Naive thymus-derived CD8-positive, alpha-beta T cell (primary cell): Measurements from ENCODE around the gene CDH4. TPM values are rescaled to one million over a fixed set of nuclear protein-coding genes. Genes with fewer than 3 reads are reported as not detected.

Experiments used
- ATAC-seq, 2 donors: fragments of 150-1000 bp; cut with Tn5 transposase in 1 of 2; sonication (Bioruptor Pico), chemical (Tn5 transposase) in 1 of 2; 1 replicate in 1 of 2; 2 replicates in 1 of 2; pipeline ENCODE4 v1.10.0; 2021; ENCODE audit warnings: mild to moderate bottlenecking in 2 of 2, moderate library complexity in 2 of 2
- POLR2A ChIA-PET: fragments of 350-600 bp; sonication (Branson Sonifier 250); formaldehyde crosslinking; loops from one replicate; lab custom pipeline; 2021; ENCODE audit warnings: antibody characterized with exemption; lab: Charles Lee
- DNase-seq, 10 donors: peaks; one replicate each; pipeline versions ENCODE4 v3.0.0 to v3.0.0-alpha.2; 2020 to 2022
- H3K27ac Mint-ChIP-seq, 10 donors: one replicate each; pipeline ENCODE4 v1.8.0; 2020 to 2022; ENCODE audit warnings: mild to moderate bottlenecking in 10 of 10, mixed read lengths in 10 of 10, moderate library complexity in 4 of 10, inconsistent platforms in 1 of 10
- H3K27me3 Mint-ChIP-seq, 5 donors: one replicate each; pipeline ENCODE4 v1.8.0; 2021 to 2022; ENCODE audit warnings: mixed read lengths in 5 of 5
- H3K36me3 Mint-ChIP-seq, 3 donors: one replicate each; pipeline ENCODE4 v1.8.0; 2020 to 2022; ENCODE audit warnings: mixed read lengths in 3 of 3, mild to moderate bottlenecking in 2 of 3, inconsistent platforms in 1 of 3
- H3K4me1 Mint-ChIP-seq, 4 donors: one replicate each; pipeline ENCODE4 v1.8.0; 2021 to 2022; ENCODE audit warnings: mixed read lengths in 4 of 4
- H3K4me3 Mint-ChIP-seq, 10 donors: one replicate each; pipeline ENCODE4 v1.8.0; 2020 to 2022; ENCODE audit warnings: mild to moderate bottlenecking in 10 of 10, mixed read lengths in 10 of 10, moderate library complexity in 6 of 10, inconsistent platforms in 1 of 10
- H3K9me3 Mint-ChIP-seq, 9 donors: one replicate each; pipeline ENCODE4 v1.8.0; 2020 to 2022; ENCODE audit warnings: mixed read lengths in 9 of 9, mild to moderate bottlenecking in 3 of 9, inconsistent platforms in 1 of 9, moderate library complexity in 1 of 9
- polyA plus RNA-seq, 3 donors: library from polyadenylated mRNA; unstranded; fragments of 300-500 nt; fragmentation: Illumina TruSeq; gene quantifications; one replicate each; pipeline ENCODE4 v1.2.3, GENCODE V29; 2021
- total RNA-seq, 8 experiments: library from RNA in 2 of 8; stranded (reverse) in 2 of 8; gene quantifications; one replicate each; pipeline ENCODE4 v1.2.3 and lab custom pipeline; 2021 to 2026

CDH4 gene
- total and polyA plus RNA-seq, 5 experiments from 2014 or later = 0.07 to 0.44 (median 0.15) TPM; not detected in 1

DNA sequence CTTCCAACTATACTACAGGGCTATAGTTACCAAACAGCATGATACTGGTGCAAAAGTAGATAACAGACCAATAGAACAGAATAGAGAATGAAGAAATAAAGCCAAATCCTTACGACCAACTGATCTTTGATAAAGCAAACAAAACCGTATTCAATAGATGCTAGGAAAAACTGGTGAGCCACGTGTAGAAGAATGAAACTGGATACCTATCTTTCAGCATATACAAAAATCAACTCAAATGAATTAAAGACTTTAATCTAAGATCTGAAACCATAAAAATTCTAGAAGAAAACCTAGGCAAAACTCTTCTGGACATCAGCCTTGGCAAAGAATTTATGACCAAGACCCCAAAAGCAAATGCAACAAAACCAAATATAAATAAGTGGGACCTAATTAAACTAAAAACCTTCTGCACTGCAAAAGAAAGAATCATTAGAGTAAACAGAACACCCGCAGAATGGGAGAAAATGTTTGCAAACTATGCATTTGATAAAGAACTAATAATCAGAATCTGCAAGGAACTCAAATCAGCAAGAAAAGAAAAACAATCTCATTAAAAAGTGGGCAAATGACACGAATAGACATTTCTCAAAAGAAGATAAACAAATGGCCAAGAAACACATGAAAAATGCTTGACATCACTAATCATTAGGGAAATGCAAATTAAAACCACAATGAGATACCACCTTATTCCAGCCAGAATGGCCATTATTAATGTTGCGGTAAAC is 703.8 kb downstream of the CDH4 start:
- Mint-ChIP-seq H3K9me3 (no peaks in the 10 kb centered on the region), H3K27ac (no peak overlapping the region), H3K4me3 (no peak overlapping the region), H3K36me3 (no peaks in the 10 kb centered on the region), H3K27me3 (peaks cover 12 to 32% (median 14%) of the 10 kb centered on the region in 5 donors), H3K4me1 (peaks cover 0 to 2% (median 0%) of the 10 kb centered on the region in 4 donors)
- ATAC-seq (no peak), DNase-seq (no peak)
- POLR2A ChIA-PET = no interaction called here

DNA sequence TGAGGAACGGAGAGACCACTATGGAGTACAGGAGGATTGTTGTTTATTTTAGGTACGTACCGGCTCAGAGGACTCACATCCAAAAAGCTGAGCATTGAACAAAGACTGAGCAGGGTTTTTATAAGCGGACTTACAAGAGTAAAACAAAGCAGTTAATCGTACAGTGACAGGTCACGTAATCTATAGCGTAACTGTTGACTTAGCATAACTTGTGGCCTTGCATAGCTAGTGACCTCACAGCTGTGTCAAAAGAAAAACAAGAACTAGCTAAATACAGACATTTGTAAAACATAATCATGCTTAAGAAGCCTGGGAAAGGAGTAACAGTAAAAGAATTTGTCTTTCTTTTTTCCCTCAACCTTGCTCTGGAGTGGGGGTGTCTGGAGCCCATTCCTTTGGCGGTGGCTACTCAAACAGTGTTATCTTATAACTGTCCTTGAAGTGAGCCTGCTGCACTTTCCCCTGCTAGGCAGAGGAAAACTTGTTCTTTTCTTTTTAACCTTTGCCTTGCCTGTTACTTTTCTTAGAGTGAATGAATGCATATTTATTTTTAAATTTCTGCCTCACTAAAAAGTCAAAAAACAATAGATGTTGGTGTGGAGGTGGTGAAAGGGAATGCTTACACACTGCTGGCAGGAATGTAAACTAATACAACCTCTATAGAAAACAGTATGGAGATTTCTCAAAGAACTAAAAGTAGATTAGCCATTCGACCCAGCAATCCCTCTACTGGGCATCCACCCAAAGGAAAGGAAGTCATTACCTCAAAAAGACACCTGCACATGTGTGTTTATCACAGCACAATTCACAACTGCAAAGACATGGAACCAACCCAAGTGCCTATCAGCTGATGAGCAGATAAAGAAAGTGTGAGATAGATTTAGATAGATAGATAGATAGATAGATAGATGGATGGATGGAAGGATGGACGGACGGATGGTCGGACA is 704.6 kb downstream of the CDH4 start:
- peaks cover 12 to 41% (median 14%) of the 10 kb centered on the region in 5 donors for H3K27me3 Mint-ChIP-seq
- H3K27ac Mint-ChIP-seq = no peak overlapping the region
- DNase-seq (no peak), ATAC-seq (no peak)
- H3K4me1 Mint-ChIP-seq = peaks cover 0 to 2% (median 0%) of the 10 kb centered on the region in 4 donors
- no peak overlapping the region for H3K4me3 Mint-ChIP-seq
- H3K9me3 Mint-ChIP-seq = no peaks in the 10 kb centered on the region
- POLR2A ChIA-PET = no interaction called here
- peaks cover 0 to 3% (median 0%) of the 10 kb centered on the region in 3 donors for H3K36me3 Mint-ChIP-seq

DNA sequence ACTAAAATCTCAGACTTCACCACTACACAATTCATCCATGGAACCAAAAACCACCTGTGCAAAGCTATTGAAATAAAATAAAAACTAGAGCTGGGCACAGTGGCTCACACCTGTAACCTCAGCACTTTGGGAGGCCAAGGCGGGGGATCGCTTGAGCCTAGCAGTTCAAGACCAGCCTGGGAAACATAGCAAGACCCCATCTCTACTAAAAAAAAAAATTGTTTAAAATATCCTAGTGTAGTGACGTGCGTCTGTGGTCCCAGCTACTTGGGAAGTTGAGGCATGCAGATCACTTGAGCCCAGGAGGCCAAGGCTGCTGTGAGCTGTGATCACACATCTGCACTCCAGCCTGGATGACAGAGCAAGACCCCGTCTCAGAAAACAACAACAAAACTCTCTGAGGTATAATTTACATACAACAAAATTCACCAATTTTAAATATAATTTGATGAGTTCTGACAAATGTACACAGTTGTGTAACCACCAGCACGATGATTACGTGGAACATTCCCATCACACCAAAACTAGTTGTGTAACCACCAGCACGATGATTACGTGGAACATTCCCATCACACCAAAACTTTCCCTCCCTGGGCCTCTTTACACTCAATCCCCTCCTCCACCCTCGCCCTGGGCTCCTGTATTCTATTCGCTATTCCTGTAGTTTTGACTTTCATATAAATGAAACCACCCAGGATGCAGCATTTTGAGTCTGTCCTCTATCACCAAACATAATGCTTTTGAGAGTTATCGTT is 706.1 kb downstream of the CDH4 start:
- Mint-ChIP-seq H3K4me3 (no peak overlapping the region), H3K27me3 (peaks cover 8 to 42% (median 14%) of the 10 kb centered on the region in 5 donors), H3K9me3 (no peaks in the 10 kb centered on the region), H3K4me1 (no peaks in the 10 kb centered on the region), H3K36me3 (peaks cover 0 to 3% (median 0%) of the 10 kb centered on the region in 3 donors), H3K27ac (no peak overlapping the region)
- ATAC-seq (no peak), DNase-seq (no peak)
- POLR2A ChIA-PET = no interaction called here

DNA sequence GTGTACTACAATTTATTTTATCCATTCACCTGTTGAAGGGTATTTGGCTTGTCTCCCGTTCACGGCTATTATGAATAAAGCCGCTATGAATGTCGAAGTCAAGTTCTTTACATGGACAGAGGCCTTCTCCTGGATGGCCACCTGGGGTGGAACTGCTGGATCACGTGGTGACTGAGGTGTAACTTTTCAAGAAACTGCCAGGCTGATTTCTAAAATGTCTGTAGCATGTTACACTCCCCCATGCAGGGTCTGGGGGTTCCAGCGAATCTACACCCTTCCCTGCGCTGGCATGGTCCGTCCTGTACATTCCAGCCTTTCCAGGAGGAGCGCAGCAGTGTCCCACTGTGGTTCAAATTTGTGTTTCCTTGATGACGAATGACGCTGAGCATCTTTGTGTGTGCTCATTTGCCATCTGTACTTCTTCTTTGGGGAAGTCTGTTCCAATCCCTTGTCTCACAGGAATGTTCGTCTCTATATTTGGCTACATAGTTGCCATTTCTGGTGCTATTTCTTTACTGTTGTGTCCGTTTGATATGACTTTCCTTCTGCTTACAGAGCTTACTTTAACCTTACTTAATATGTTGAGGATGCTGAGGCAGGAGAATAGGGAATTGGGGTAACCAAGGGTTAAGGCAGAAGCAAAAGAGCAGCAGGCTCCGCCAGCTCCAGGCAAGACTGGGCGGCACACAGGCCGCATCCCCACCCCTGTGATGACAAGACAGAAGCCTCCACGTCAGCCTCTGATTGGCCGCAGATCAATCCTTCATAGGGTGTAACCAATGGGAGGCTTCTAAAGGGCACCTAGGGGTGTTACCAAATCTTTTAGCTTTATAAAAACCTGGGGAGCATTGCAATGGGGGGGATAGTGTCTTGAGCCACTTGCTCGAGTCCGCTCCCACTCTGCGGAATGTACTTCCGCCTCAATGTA is 707.0 kb downstream of the CDH4 start:
- no peaks in the 10 kb centered on the region for H3K4me1 Mint-ChIP-seq
- ATAC-seq (no peak), DNase-seq (peak in 2 of 10 donors; percentile 12 to 21)
- no peak overlapping the region for H3K27ac Mint-ChIP-seq
- H3K27me3 Mint-ChIP-seq = peaks cover 13 to 46% (median 18%) of the 10 kb centered on the region in 5 donors
- peaks cover 0 to 7% (median 3%) of the 10 kb centered on the region in 3 donors for H3K36me3 Mint-ChIP-seq
- POLR2A ChIA-PET = no interaction called here
- no peak overlapping the region for H3K4me3 Mint-ChIP-seq
- H3K9me3 Mint-ChIP-seq = no peaks in the 10 kb centered on the region

DNA sequence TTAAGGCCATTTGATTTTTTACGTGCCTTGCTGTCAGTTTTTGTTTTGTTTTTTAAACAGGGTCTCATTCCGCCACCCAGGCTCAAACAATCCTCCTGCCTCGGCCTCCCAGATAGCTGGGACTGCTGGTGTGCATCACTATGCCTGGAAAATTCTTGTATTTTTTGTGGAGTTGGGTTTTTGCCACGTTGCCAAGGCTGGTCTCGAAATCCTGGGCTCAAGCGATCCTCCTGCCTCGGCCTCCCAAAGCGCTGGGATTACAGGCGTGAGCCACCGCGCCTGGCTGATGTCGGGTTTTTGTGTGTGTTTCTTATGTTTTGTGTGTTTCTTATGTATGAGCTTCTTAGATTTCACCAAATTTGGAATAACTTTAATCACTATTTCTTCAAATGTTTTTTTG is 708.8 kb downstream of the CDH4 start:
- POLR2A ChIA-PET = no interaction called here
- peaks cover 0 to 2% (median 0%) of the 10 kb centered on the region in 4 donors for H3K4me1 Mint-ChIP-seq
- peak in 1 of 10 donors; percentile 3 for DNase-seq
- no peak for ATAC-seq
- peaks cover 0 to 7% (median 3%) of the 10 kb centered on the region in 3 donors for H3K36me3 Mint-ChIP-seq
- H3K27ac Mint-ChIP-seq = no peak overlapping the region
- H3K9me3 Mint-ChIP-seq = no peaks in the 10 kb centered on the region
- H3K4me3 Mint-ChIP-seq = no peak overlapping the region
- H3K27me3 Mint-ChIP-seq = peaks cover 10 to 34% (median 15%) of the 10 kb centered on the region in 5 donors

DNA sequence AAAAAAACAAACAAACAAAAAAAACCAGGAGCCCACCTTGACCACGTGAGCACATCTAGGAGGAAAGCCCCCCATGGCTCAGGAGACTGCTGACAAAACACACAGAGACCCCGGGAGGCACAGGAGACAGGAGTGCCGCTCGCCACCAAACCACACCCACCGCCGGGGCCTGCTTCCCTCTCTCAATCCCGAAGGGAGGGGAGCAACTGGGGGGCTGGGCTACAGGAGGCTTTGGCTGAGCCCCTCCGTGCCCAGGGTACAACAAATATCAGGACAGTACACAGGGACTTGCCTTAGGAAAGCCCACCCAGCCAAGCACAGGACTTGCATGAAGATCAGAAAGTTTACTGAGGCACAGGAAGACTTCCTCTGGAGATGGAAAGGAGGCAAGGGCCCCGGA is 711.1 kb downstream of the CDH4 start:
- Mint-ChIP-seq H3K4me1 (peaks cover 0 to 5% (median under 1%) of the 10 kb centered on the region in 4 donors), H3K4me3 (no peak overlapping the region), H3K9me3 (no peaks in the 10 kb centered on the region), H3K27ac (no peak overlapping the region), H3K27me3 (peaks cover 6 to 48% (median 19%) of the 10 kb centered on the region in 5 donors), H3K36me3 (peaks cover 2 to 7% (median 3%) of the 10 kb centered on the region in 3 donors)
- POLR2A ChIA-PET = no interaction called here
- ATAC-seq = no peak
- DNase-seq = no peak

DNA sequence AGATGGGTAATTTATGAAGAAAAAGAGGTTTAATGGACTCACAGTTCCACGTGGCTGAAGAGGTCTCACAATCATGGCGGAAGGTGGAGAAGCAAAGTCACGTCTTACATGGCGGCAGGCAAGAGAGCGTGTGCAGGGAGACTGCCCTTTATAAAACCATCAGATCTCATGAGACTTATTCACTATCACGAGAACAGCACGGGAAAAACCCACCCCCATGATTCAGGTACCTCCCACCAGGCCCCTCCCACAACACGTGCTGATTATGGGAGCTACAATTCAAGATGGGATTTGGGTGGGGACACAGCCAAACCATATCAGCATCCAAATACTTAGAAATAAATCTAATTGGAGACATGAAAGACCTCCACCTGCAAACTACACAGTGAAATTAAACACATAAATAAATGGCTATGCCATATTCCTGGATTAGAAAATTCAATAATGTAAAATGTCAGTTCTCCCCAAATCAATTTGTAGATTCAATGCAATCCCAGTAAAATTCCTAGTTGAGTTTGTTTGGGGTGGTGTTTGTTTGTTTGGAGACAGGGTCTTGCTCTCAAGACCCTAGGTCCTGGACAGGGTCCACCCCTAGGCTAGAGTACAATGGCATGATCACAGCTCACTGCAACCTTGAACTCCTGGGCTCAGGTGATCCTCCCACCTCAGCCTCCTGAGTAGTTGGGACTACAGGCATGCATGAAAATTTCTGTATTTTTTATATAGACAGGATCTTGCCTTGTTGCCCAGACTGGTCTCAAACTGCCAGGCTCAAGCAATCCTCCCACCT is 712.0 kb downstream of the CDH4 start:
- no peak for ATAC-seq
- Mint-ChIP-seq H3K9me3 (no peaks in the 10 kb centered on the region), H3K4me1 (peaks cover 0 to 6% (median under 1%) of the 10 kb centered on the region in 4 donors), H3K27ac (no peak overlapping the region), H3K27me3 (peaks cover 6 to 51% (median 20%) of the 10 kb centered on the region in 5 donors), H3K36me3 (peaks cover 2 to 7% (median 3%) of the 10 kb centered on the region in 3 donors), H3K4me3 (no peak overlapping the region)
- POLR2A ChIA-PET = no interaction called here
- no peak for DNase-seq

DNA sequence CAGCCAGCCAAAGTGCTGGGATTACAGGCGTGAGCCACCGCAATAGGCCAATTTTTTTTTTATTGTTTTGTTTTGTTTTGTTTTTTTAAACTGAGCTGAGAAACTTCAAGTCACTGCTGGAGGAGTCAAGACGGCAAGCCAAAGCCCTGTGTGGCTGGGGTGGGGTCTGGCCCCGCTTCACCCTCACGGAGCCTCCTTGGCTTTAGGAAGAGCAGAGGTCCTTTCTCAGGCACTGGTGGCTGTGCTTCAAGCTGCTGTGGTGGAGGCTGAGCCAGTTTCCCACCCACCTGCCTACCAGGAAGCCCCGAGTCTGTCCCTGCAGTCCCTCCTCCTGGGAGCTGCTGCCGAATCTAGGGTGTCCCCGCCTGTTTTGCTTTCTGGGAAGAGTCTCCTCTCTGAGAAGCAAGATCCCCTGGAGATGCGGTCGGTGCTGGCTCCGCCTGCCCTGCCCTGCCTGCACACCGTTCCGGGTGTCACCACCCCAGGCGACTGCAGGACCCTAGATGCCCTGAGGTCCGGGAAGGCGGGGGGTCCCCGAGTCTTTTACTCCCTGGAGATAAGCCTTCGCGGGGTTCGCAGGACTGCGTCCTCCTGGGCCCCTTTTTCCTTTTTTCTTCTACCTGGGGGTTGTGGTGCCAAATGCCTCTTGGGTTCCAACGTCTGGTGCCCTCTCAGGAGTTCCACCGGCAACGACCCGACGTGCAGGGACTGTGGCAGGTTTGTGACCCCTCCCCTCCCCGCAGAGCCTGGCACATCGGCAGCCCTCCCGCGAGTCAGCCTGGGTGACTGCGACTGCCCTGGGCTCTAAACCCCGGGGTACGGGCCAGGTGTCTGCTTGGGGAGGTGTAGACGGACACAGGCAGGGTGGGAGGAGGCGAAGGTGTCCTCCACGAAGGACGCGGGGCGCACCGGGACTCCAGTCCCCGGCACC is 712.9 kb downstream of the CDH4 start:
- Mint-ChIP-seq H3K36me3 (peaks cover 2 to 7% (median 3%) of the 10 kb centered on the region in 3 donors), H3K27me3 (peaks cover 6 to 51% (median 20%) of the 10 kb centered on the region in 5 donors), H3K27ac (no peak overlapping the region), H3K4me3 (no peak overlapping the region), H3K4me1 (peaks cover 0 to 6% (median under 1%) of the 10 kb centered on the region in 4 donors), H3K9me3 (no peaks in the 10 kb centered on the region)
- DNase-seq (no peak), ATAC-seq (no peak)
- POLR2A ChIA-PET = no interaction called here

DNA sequence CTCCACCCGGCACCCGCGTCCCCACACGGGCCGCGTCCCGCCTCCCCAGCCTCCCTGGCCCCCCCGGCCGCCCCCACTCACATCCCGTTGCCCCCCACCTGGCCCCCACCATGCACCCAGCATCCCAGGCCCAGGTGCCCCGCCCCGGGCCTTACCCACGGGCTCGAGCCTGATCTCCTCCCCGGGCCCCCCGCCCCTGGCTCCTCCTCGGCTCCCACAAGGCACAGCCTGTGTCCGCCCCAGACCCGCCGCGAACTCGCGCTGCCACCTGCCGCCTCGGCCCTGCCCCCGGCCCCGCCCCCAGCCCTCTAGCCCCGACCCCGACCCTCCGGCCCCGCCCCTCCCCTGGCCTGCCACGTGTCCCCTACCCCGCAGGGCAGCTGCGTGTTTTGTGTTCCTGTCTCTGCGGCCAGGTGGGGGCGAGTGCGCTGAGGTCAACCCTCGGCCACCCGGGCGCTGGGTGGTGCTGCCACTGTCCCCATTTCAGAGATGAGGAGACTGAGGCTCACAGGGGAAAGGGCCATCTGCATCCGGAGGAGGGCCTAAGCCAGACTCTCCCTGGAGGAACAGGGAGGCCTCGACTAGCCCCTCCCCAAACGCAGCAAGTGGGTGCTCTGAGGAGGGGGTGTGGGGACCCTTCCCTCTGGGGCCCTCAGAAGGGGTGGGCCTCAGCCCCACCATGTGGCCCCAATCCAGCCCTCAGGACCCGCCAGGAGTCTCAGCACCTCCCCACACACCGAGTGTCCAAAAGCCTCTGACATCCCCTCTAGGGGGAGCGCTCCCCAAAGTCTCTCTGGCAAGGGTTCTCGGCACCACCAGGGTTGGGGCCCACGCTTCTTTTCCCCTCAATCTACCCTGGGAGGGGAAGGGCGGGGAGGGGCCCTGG is 713.8 kb downstream of the CDH4 start:
- Mint-ChIP-seq H3K4me1 (peaks cover 0 to 6% (median 2%) of the 10 kb centered on the region in 4 donors), H3K9me3 (no peaks in the 10 kb centered on the region), H3K36me3 (peaks cover 2 to 7% (median 3%) of the 10 kb centered on the region in 3 donors), H3K4me3 (peak overlapping the region in 1 of 10 donors; percentile 44), H3K27ac (no peak overlapping the region), H3K27me3 (peaks cover 6 to 50% (median 20%) of the 10 kb centered on the region in 5 donors)
- DNase-seq (no peak), ATAC-seq (no peak)
- POLR2A ChIA-PET = no interaction called here
